ENCODE measurements around the gene PAX6. TPM values are rescaled to one million over a fixed set of nuclear protein-coding genes. Genes with fewer than 3 reads are reported as not detected.

PAX6 gene
- total RNA-seq: 0.36 TPM in 1 of 2 replicates, not detected in the other

DNA sequence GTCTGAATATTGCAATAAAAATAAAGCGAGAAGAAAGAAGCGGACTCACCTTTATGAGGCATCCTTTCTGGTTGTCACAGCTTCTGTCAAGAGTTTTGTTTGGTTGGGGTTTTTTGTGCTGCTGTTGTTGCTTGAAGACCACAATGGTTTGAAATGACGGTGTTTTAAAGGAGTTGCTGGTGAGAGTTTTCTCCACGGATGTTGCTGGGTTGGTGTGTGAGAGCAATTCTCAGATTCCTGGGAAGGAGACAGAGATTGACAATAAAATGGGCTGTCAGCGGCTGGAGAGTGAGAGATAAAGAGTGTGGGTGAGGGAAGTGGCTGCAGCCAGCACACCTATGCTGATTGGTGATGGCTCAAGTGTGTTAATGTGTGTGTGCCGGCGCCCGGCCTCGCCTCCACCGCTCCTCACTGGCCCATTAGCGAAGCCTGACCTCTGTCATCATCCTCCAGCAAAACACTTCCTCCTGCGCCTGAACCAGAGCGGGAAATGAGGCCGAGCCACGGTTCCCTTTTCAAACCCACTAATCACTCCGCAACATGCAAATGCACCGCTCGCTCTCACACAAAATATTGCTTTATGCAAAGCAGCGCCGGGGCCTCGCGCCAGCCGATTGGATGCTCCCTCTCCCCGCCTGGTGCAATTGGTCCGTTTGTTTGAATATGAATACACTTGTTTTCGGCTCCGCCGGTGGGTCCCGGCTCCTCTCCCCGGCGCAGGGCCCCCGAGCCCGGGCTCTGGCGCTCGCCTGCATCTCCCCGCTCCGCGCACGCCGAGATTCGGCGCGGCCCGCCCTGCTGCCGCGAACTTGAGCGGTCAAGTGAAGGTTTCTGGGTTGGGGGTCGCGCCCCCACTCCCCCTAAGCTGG lies at the start of gene PAX6:
TSS of gene PAX6 (minus strand) at position 544 of the 869 bp plus-strand sequence. CDS start 4,911 bp downstream, outside the sequence.
- peak within 1 kb of the TSS; percentile 55 for H3K4me3 ChIP-seq (ENCODE audit: low read depth, low read length)
- no peak for TF ChIP-seq CTCF (conservative IDR thresholded peaks at IDR 0.05; ENCODE audit: low read depth, low read length)
- peak; percentile 87 for DNase-seq (ENCODE audit: low read depth)

DNA sequence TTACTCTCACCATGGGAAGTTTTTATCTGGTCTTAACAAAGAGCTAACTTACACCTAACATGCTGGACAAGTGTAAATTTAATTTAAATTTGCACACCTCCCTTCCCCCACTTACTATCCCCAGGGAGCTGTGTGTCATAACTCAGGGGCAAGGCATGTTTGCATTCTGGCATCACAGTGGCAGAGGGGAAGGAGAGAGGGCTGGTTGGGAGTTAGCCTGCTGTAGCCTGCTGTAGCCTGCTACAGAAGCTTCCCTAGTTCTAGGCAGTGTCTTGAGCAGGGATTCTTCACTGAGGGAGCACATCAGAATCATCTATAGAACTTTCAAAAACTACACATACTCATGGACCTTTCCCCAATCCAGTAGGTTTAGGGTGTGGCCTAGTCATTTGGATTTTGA lies 49.3 kb upstream of the PAX6 start:
- no peak for DNase-seq (ENCODE audit: low read depth)
- TF ChIP-seq CTCF (conservative IDR thresholded peaks at IDR 0.05; ENCODE audit: low read depth, low read length): no peak
- no peak overlapping the region for H3K4me3 ChIP-seq (ENCODE audit: low read depth, low read length)

GRCh38 chr11:31856248-31856647 lies 45.1 kb upstream of the PAX6 start:
- H3K4me3 ChIP-seq (ENCODE audit: low read depth, low read length): no peak overlapping the region
- DNase-seq (ENCODE audit: low read depth): no peak
- TF ChIP-seq CTCF (conservative IDR thresholded peaks at IDR 0.05; ENCODE audit: low read depth, low read length): no peak

DNA sequence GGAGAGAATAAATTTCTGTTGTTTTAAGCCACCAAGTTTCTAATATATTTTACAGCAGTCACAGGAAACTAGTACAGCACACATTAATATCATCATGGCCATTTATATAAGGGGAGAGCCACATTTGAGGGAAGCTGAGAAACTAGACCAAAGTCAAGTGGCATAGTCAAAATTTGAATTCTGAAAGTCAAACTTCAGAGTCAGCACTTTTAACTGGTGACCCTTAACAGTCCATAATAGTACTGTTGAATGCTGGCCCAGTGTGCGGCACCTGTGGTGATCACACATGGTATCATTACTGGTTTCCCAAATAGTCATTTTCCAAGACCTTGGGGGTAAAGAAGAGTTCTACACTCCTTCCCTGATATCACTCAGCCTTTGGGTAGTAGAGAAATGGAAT lies 44.3 kb upstream of the PAX6 start:
- DNase-seq (ENCODE audit: low read depth): no peak
- no peak for TF ChIP-seq CTCF (conservative IDR thresholded peaks at IDR 0.05; ENCODE audit: low read depth, low read length)
- no peak overlapping the region for H3K4me3 ChIP-seq (ENCODE audit: low read depth, low read length)

GRCh38 chr11:31850365-31850764 lies 39.2 kb upstream of the PAX6 start:
- no peak overlapping the region for H3K4me3 ChIP-seq (ENCODE audit: low read depth, low read length)
- no peak for TF ChIP-seq CTCF (conservative IDR thresholded peaks at IDR 0.05; ENCODE audit: low read depth, low read length)
- no peak for DNase-seq (ENCODE audit: low read depth)

GRCh38 chr11:31847761-31848160 lies 36.6 kb upstream of the PAX6 start:
- no peak for TF ChIP-seq CTCF (conservative IDR thresholded peaks at IDR 0.05; ENCODE audit: low read depth, low read length)
- no peak overlapping the region for H3K4me3 ChIP-seq (ENCODE audit: low read depth, low read length)
- no peak for DNase-seq (ENCODE audit: low read depth)

DNA sequence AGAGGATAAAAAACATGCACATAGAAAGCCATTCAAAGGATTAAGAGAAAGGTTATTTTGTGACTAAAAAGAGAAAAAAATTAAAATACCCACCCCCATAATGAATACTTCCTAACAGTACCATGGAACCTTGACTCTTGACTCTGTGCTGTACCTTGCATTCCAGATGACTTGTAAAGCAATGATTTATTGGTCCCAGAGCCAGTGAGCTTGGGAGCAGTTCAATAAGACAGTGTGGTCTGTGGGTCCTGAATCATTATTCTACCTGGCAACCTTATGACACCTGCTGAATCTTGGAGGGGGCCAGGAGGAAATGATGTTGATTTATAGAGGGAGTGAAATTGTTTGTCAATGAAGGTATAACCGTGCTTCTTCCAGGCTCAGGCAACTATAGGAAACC lies 34.2 kb upstream of the PAX6 start:
- H3K4me3 ChIP-seq (ENCODE audit: low read depth, low read length): no peak overlapping the region
- no peak for TF ChIP-seq CTCF (conservative IDR thresholded peaks at IDR 0.05; ENCODE audit: low read depth, low read length)
- DNase-seq (ENCODE audit: low read depth): no peak

Data from epithelial cell of proximal tubule (primary cell).